HG03097 (cell line): ENCODE results near the gene CACNB4.
"Not testable (repeated sequence)": the region's sequence is repeated elsewhere in the genome, so short reads cannot be mapped to it uniquely, and the experiment has no call there.

Experiments
- ATAC-seq: cut with Tn5 transposase; IDR thresholded peaks from one replicate; pipeline ENCODE4 v1.9.1; 2021; ENCODE audit not compliant: unreplicated experiment, low FRiP score

The CACNB4 gene

GRCh38 chr2:152055366-152056108 lies 43.3 kb downstream of the CACNB4 start:
- no peak for ATAC-seq

- ATAC-seq, result no peak
These were observed 44.3 kb downstream of the CACNB4 start for GRCh38 chr2:152054593-152054992.

GRCh38 chr2:152051436-152051835 lies 47.4 kb downstream of the CACNB4 start:
- ATAC-seq, result no peak

- no peak for ATAC-seq
These were observed 47.9 kb downstream of the CACNB4 start for GRCh38 chr2:152050915-152051314.

- no peak for ATAC-seq
These were observed 48.5 kb downstream of the CACNB4 start for GRCh38 chr2:152050341-152050740.

GRCh38 chr2:152049541-152049940 lies 49.3 kb downstream of the CACNB4 start:
- ATAC-seq, result no peak

- ATAC-seq, result no peak
These were observed 50.9 kb downstream of the CACNB4 start for GRCh38 chr2:152047824-152048471.

GRCh38 chr2:152046940-152047339 lies 51.9 kb downstream of the CACNB4 start:
- ATAC-seq, result peak; percentile 52

- ATAC-seq, result no peak
These were observed 55.9 kb downstream of the CACNB4 start for GRCh38 chr2:152042636-152043615.

- ATAC-seq, result no peak
These were observed 60.3 kb downstream of the CACNB4 start for GRCh38 chr2:152038441-152038958.

- no peak for ATAC-seq
These were observed 61.0 kb downstream of the CACNB4 start for GRCh38 chr2:152037743-152038435.

GRCh38 chr2:152036611-152037469 lies 62.0 kb downstream of the CACNB4 start:
- peak; percentile 78 for ATAC-seq

GRCh38 chr2:152034257-152034801 lies 64.5 kb downstream of the CACNB4 start:
- ATAC-seq, result no peak

GRCh38 chr2:152033011-152033925 lies 65.6 kb downstream of the CACNB4 start:
- ATAC-seq, result no peak

GRCh38 chr2:152031747-152032306 lies 67.0 kb downstream of the CACNB4 start:
- ATAC-seq, result no peak

GRCh38 chr2:152030596-152031328 lies 68.1 kb downstream of the CACNB4 start:
- not testable (repeated sequence) for ATAC-seq
